Measurements from ENCODE around the gene R3HDM1.
"Not testable (repeated sequence)": the region's sequence is repeated elsewhere in the genome, so short reads cannot be mapped to it uniquely, and the experiment has no call there.

R3HDM1 gene

GRCh38 chr2:135531231-135532197 lies at the start of gene R3HDM1:
R3HDM1 (plus strand) TSS chr2:135531484; CDS start chr2:135604846, 73,362 bp downstream.
- no peaks in the 10 kb centered on the region for H3K27me3 ChIP-seq (ENCODE audit: insufficient read depth, poor library complexity, severe bottlenecking)
- H3K4me1 ChIP-seq (ENCODE audit: insufficient read depth, poor library complexity, severe bottlenecking): peaks cover 17% of the 10 kb centered on the region
- peak within 1 kb of the TSS; percentile 83 for H3K27ac ChIP-seq (ENCODE audit: poor library complexity, severe bottlenecking)
- H3K36me3 ChIP-seq (ENCODE audit: low read depth): peaks cover 11% of the 10 kb centered on the region; the same call in 1 of the 2 replicates
- peak; percentile 39 for TF ChIP-seq CTCF (IDR thresholded peaks at IDR 0.05; ENCODE audit: poor library complexity, severe bottlenecking)
- H3K4me3 ChIP-seq (ENCODE audit: severe bottlenecking): peak within 1 kb of the TSS; percentile 51
- DNase-seq (ENCODE audit: low spot score) (peak; percentile 96), ATAC-seq (ENCODE audit: low read depth) (peak; percentile 78)
- H3K9me3 ChIP-seq (ENCODE audit: severe bottlenecking): no peaks in the 10 kb centered on the region

DNA sequence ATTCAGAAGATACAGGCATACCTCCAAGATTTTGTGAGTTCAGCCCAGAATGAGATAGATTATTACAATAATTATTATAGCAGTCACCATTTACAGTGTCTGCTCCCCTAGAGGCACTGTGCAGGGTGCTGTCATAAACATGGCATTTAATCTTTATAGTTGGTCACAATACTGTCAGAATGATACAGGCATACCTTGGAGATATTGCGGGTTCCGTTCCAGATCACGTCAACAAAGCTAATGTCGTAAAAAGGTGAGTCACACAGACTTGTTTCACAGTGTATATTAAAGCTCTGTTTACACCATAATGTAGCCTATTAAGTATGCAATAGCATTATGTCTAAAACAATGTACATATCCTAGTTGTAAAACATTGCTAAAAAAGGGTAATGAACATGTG lies 45.8 kb upstream of the R3HDM1 start:
- H3K9me3 ChIP-seq (ENCODE audit: severe bottlenecking): peaks cover 2% of the 10 kb centered on the region
- no peak overlapping the region for H3K4me3 ChIP-seq (ENCODE audit: severe bottlenecking)
- peaks cover 28% of the 10 kb centered on the region for H3K36me3 ChIP-seq (ENCODE audit: low read depth)
- ATAC-seq (ENCODE audit: low read depth) (no peak), DNase-seq (ENCODE audit: low spot score) (no peak)
- H3K4me1 ChIP-seq (ENCODE audit: insufficient read depth, poor library complexity, severe bottlenecking): no peaks in the 10 kb centered on the region
- H3K27me3 ChIP-seq (ENCODE audit: insufficient read depth, poor library complexity, severe bottlenecking): no peaks in the 10 kb centered on the region
- no peak overlapping the region for H3K27ac ChIP-seq (ENCODE audit: poor library complexity, severe bottlenecking)
- no peak for TF ChIP-seq CTCF (IDR thresholded peaks at IDR 0.05; ENCODE audit: poor library complexity, severe bottlenecking)

GRCh38 chr2:135490376-135490775 lies 40.9 kb upstream of the R3HDM1 start:
- Histone ChIP-seq H3K27ac (ENCODE audit: poor library complexity, severe bottlenecking) (no peak overlapping the region), H3K4me1 (ENCODE audit: insufficient read depth, poor library complexity, severe bottlenecking) (no peaks in the 10 kb centered on the region), H3K4me3 (ENCODE audit: severe bottlenecking) (no peak overlapping the region), H3K9me3 (ENCODE audit: severe bottlenecking) (no peaks in the 10 kb centered on the region), H3K36me3 (ENCODE audit: low read depth) (peaks cover 27% of the 10 kb centered on the region), H3K27me3 (ENCODE audit: insufficient read depth, poor library complexity, severe bottlenecking) (no peaks in the 10 kb centered on the region)
- TF ChIP-seq CTCF (IDR thresholded peaks at IDR 0.05; ENCODE audit: poor library complexity, severe bottlenecking): no peak
- ATAC-seq (ENCODE audit: low read depth) (no peak), DNase-seq (ENCODE audit: low spot score) (no peak)

DNA sequence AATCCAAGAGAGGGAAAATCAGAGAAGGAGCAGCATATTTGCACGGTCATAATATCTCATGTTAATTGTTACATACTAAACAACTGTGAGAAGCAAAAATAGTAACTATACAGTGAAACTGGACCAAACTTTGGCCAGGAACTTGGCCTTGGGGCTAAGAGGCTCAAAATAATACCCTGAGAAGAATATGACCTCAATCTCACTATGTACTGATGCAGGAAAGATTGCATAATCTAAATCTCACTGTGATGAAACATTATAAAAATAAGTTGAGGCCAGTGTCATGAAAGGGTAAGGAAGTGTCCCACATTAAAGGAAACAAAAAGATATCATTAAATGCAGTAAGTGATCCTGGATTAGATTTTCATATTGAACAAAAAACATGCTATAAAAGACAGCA lies 36.8 kb upstream of the R3HDM1 start:
- TF ChIP-seq CTCF (IDR thresholded peaks at IDR 0.05; ENCODE audit: poor library complexity, severe bottlenecking): no peak
- no peak overlapping the region for H3K27ac ChIP-seq (ENCODE audit: poor library complexity, severe bottlenecking)
- no peak for ATAC-seq (ENCODE audit: low read depth)
- no peak overlapping the region for H3K4me3 ChIP-seq (ENCODE audit: severe bottlenecking)
- no peaks in the 10 kb centered on the region for H3K4me1 ChIP-seq (ENCODE audit: insufficient read depth, poor library complexity, severe bottlenecking)
- H3K27me3 ChIP-seq (ENCODE audit: insufficient read depth, poor library complexity, severe bottlenecking): no peaks in the 10 kb centered on the region
- peaks cover 32% of the 10 kb centered on the region for H3K36me3 ChIP-seq (ENCODE audit: low read depth)
- DNase-seq (ENCODE audit: low spot score): no peak
- peaks cover 1% of the 10 kb centered on the region for H3K9me3 ChIP-seq (ENCODE audit: severe bottlenecking)

GRCh38 chr2:135494917-135495316 lies 36.4 kb upstream of the R3HDM1 start:
- Histone ChIP-seq H3K27ac (ENCODE audit: poor library complexity, severe bottlenecking) (no peak overlapping the region), H3K9me3 (ENCODE audit: severe bottlenecking) (peaks cover 2% of the 10 kb centered on the region)

DNA sequence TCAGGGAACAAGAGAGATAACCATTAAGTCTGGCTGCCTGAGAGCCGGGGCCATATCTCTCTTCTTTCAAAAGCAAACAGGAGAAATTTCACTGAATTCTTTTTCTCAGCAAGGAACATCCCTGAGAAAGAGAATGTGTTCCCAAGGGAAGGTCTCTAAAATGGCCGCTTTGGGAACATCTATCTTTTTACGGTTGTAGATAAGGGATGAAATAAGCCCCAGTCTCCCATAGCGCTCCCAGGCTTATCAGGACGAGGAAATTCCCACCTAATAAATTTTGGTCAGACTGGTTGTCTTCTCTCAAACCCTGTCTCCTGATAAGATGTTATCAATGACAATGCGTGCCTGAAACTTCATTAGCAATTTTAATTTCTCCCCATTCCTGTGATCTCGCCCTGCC lies 32.7 kb upstream of the R3HDM1 start:
- not testable (repeated sequence) for H3K4me1 ChIP-seq (ENCODE audit: insufficient read depth, poor library complexity, severe bottlenecking); H3K4me3 ChIP-seq (ENCODE audit: severe bottlenecking); DNase-seq (ENCODE audit: low spot score); H3K27me3 ChIP-seq (ENCODE audit: insufficient read depth, poor library complexity, severe bottlenecking); ATAC-seq (ENCODE audit: low read depth); H3K9me3 ChIP-seq (ENCODE audit: severe bottlenecking); H3K27ac ChIP-seq (ENCODE audit: poor library complexity, severe bottlenecking)
- peaks cover 50% of the 10 kb centered on the region for H3K36me3 ChIP-seq (ENCODE audit: low read depth)

More at GRCh38 chr2:135494917-135495316, 36.4 kb upstream of the R3HDM1 start:
- no peak for TF ChIP-seq CTCF (IDR thresholded peaks at IDR 0.05; ENCODE audit: poor library complexity, severe bottlenecking)
- ATAC-seq (ENCODE audit: low read depth): no peak
- H3K36me3 ChIP-seq (ENCODE audit: low read depth): peaks cover 35% of the 10 kb centered on the region
- DNase-seq (ENCODE audit: low spot score): no peak
- H3K27me3 ChIP-seq (ENCODE audit: insufficient read depth, poor library complexity, severe bottlenecking): no peaks in the 10 kb centered on the region
- H3K4me3 ChIP-seq (ENCODE audit: severe bottlenecking): no peak overlapping the region
- no peaks in the 10 kb centered on the region for H3K4me1 ChIP-seq (ENCODE audit: insufficient read depth, poor library complexity, severe bottlenecking)

All from RWPE2 (cell line).